Sigmoid colon (tissue), 7 donors: Measurements from ENCODE around the gene CP. TPM values are rescaled to one million over a fixed set of nuclear protein-coding genes. Genes with fewer than 3 reads are reported as not detected.

Experiments
- DNase-seq: peaks from one replicate; pipeline ENCODE4 v3.0.0-alpha.2; 2019
- H3K27ac ChIP-seq, 4 donors: fragments of 200-600 bp; sonication (generic); one replicate each; pipeline ENCODE4 v1.5.1; 2016 to 2019; ENCODE audit warnings: mild to moderate bottlenecking in 1 of 4
- H3K27me3 ChIP-seq, 3 donors: fragments of 200-600 bp; sonication (generic); one replicate each; pipeline ENCODE4 v1.5.1; 2019; ENCODE audit warnings: mild to moderate bottlenecking in 1 of 3
- H3K36me3 ChIP-seq, 4 donors: fragments of 200-600 bp; sonication (generic); one replicate each; pipeline ENCODE4 v1.5.1; 2016 to 2019
- H3K4me1 ChIP-seq, 4 donors: fragments of 200-600 bp; sonication (generic); one replicate each; pipeline ENCODE4 v1.5.1; 2017 to 2019
- H3K4me3 ChIP-seq, 4 donors: fragments of 200-600 bp; sonication (generic); one replicate each; pipeline ENCODE4 v1.5.1; 2017 to 2019; ENCODE audit warnings: mild to moderate bottlenecking in 2 of 4, moderate library complexity in 1 of 4
- H3K9me3 ChIP-seq, 4 donors: fragments of 200-600 bp in 3 of 4; sonication (generic) in 3 of 4; one replicate each; pipeline versions ENCODE4 v1.5.1 to v1.6.1; 2013 to 2019
- CTCF ChIP-seq, 4 experiments: fragments of 450-650 bp in 3 of 4; fragments of 200-600 bp in 1 of 4; IDR thresholded peaks; one replicate each; pipeline ENCODE4 v1.5.1; 2016 to 2019; ENCODE audit warnings: antibody characterized with exemption in 4 of 4, mild to moderate bottlenecking in 3 of 4, moderate library complexity in 2 of 4
- EP300 ChIP-seq, 4 donors: sonication (generic); formaldehyde crosslinking; IDR thresholded peaks; one replicate each; pipeline ENCODE4 v1.6.1; 2017; ENCODE audit warnings: antibody characterized with exemption in 4 of 4
- POLR2A ChIP-seq, 2 donors: fragments of 450-650 bp; IDR thresholded peaks; one replicate each; pipeline ENCODE4 v1.6.1; 2016; ENCODE audit warnings: antibody characterized with exemption in 2 of 2, mild to moderate bottlenecking in 2 of 2, moderate library complexity in 2 of 2
- POLR2AphosphoS5 ChIP-seq, 4 donors: sonication (generic); formaldehyde crosslinking; IDR thresholded peaks; one replicate each; pipeline ENCODE4 v1.6.1; 2017; ENCODE audit warnings: antibody characterized with exemption in 4 of 4
- WGBS, 2 donors: extraction: QIAGEN DNeasy Blood & Tissue Kit; methylation state at CpG; one replicate each; pipeline ENCODE4 v1.1.7; 2013; 5-methylcytosine and 5-hydroxymethylcytosine counted together
- intact Hi-C: fragments of 100-400 bp; cut with DNase I; formaldehyde crosslinking; loops from one replicate; pipeline ENCODE4 v1.15.1; 2023
- polyA plus RNA-seq, 3 donors: library from polyadenylated mRNA; stranded (reverse); fragments of 200-250 nt; gene quantifications; one replicate each; pipeline ENCODE4 v1.2.3, GENCODE V29; 2013
- total RNA-seq, 4 donors: library from RNA; depleted of rRNA; stranded (reverse); fragments of >200 nt; gene quantifications; one replicate each; pipeline ENCODE4 v1.1.0, GENCODE V29; 2016
- donor health status: healthy with polysubstance abuse.
- donor health status: Bipolar disorder and iron deficiency.
- donor health status: healthy.

Gene CP
- total and polyA plus RNA-seq, 7 donors, result 0.69 to 13.2 (median 6.6) TPM

- Histone ChIP-seq H3K27ac (no peak overlapping the region), H3K4me3 (no peak overlapping the region), H3K4me1 (peaks cover 0 to 6% (median 0%) of the 10 kb centered on the region in 4 donors), H3K9me3 (no peaks in the 10 kb centered on the region), H3K36me3 (no peaks in the 10 kb centered on the region), H3K27me3 (no peaks in the 10 kb centered on the region)
- intact Hi-C loops, result loop anchor here (10.0 kb wide), 1 partner anchor 372 kb away; no protein-coding TSS in a partner anchor
- DNase-seq, result no peak
- TF ChIP-seq POLR2AphosphoS5 (IDR thresholded peaks at IDR 0.05) (no peak), EP300 (IDR thresholded peaks at IDR 0.05) (no peak), CTCF (IDR thresholded peaks at IDR 0.05) (no peak), POLR2A (IDR thresholded peaks at IDR 0.05) (no peak)
- WGBS, 2 donors, result 80 to 81% methylated on average over 4 of the region's 4 CpGs
These were observed 98.7 kb downstream of the CP start for GRCh38 chr3:149122721-149123578.

Other genes with a start within 250 kb of the CP start
- 100 to 1,000 TPM; 142 to 213 (median 186) TPM for gene GYG1, start 230.3 kb downstream of the CP start, total RNA-seq
- 10 to 100 TPM; 31.8 to 36.0 (median 34.7) TPM for gene GYG1, start 230.3 kb downstream of the CP start, polyA plus RNA-seq
- gene HLTF, start 135.3 kb downstream of the CP start, total RNA-seq, result 10 to 100 TPM; 24.4 to 43.9 (median 29.9) TPM
- gene HLTF, start 135.3 kb downstream of the CP start, polyA plus RNA-seq, result 1 to 10 TPM; 1.8 to 6.4 (median 3.5) TPM
- gene HPS3, start 92.2 kb downstream of the CP start, total RNA-seq, result 10 to 100 TPM; 14.8 to 25.3 (median 16.4) TPM
- 10 to 100 TPM in 1 of 3 donors, 1 to 10 TPM in 2; 7.8 to 12.3 (median 8.3) TPM for gene HPS3, start 92.2 kb downstream of the CP start, polyA plus RNA-seq
- 10 to 100 TPM in 1 of 4 donors, 1 to 10 TPM in 3; 2.3 to 11.6 (median 5.3) TPM for gene TM4SF18, start 111.8 kb upstream of the CP start, total RNA-seq
- gene TM4SF18, start 111.8 kb upstream of the CP start, polyA plus RNA-seq, result 1 to 10 TPM in 1 of 3 donors, under 1 TPM in 2; 0.46 to 1.4 (median 0.60) TPM
- 10 to 100 TPM; 23.5 to 47.4 (median 33.8) TPM for gene TM4SF1, start 155.8 kb upstream of the CP start, total RNA-seq
- gene TM4SF1, start 155.8 kb upstream of the CP start, polyA plus RNA-seq, result 10 to 100 TPM; 18.0 to 76.2 (median 38.4) TPM